ENCODE data around the gene STK32B. TPM values are rescaled to one million over a fixed set of nuclear protein-coding genes. Genes with fewer than 3 reads are reported as not detected.

Gene STK32B
- total RNA-seq, 4 donors from 2014 or later = 0.09 to 3.2 (median 0.38) TPM; not detected in 1

GRCh38 chr4:5257086-5257485 is 205.8 kb downstream of the STK32B start:
- Histone ChIP-seq H3K4me1 (no peaks in the 10 kb centered on the region), H3K4me3 (no peak overlapping the region), H3K27ac (no peak overlapping the region), H3K9me3 (no peaks in the 10 kb centered on the region), H3K36me3 (no peaks in the 10 kb centered on the region), H3K27me3 (no peaks in the 10 kb centered on the region)
- TF ChIP-seq POLR2A (IDR thresholded peaks at IDR 0.05) (no peak), CTCF (IDR thresholded peaks at IDR 0.05) (no peak)
- no peak for DNase-seq
- intact Hi-C loops (cut with DNase I) = no loop called here
- WGBS, 2 donors = 82 to 86% methylated on average over 2 of the region's 2 CpGs

DNA sequence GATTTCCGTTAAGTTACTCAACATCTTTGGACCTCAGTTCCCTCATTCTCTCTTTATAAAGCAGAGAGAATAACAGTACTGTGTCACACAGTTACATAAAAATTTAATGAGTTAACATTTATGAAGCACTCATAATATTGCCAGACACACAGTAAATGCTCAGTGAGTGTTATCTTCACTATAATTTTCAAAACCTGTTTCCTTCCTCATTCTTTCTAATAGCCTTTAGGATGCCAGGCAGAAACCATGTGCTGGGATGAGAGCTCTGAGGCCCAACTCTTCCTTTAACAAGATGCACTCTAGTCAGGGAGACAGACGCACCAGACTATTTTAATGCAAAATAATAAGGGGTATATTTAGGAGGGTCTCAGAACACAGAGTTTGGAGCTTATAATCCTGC is 208.2 kb downstream of the STK32B start:
- TF ChIP-seq POLR2A (IDR thresholded peaks at IDR 0.05) (no peak), CTCF (IDR thresholded peaks at IDR 0.05) (no peak)
- no peaks in the 10 kb centered on the region for H3K36me3 ChIP-seq
- H3K4me3 ChIP-seq = no peak overlapping the region
- intact Hi-C loops (cut with DNase I) = no loop called here
- no peaks in the 10 kb centered on the region for H3K4me1 ChIP-seq
- H3K27me3 ChIP-seq = no peaks in the 10 kb centered on the region
- DNase-seq = no peak
- H3K9me3 ChIP-seq = no peaks in the 10 kb centered on the region
- no peak overlapping the region for H3K27ac ChIP-seq
- WGBS, 2 donors = 50 to 73% methylated on average over 2 of the region's 2 CpGs

DNA sequence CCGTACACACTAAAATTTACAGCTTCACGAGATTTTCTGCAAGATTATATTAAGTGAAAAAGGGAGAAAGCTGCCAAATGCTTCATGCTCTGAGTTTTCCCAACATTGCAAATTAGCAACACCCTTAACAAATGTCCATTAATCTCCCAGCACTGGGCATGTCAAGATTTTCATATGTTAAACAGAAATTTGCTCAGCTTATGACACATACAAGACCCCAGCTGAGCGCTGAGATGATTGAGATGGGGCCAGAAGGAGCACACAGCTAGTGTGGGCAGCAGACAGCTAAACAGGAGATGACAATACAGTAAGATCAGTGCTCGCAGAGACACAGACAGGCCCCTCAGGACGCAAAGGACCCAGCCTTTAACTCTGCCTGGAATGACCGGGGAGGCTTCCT is 208.8 kb downstream of the STK32B start:
- no peaks in the 10 kb centered on the region for H3K36me3 ChIP-seq
- DNase-seq = no peak
- no peak overlapping the region for H3K27ac ChIP-seq
- no peaks in the 10 kb centered on the region for H3K4me1 ChIP-seq
- H3K9me3 ChIP-seq = no peaks in the 10 kb centered on the region
- 88 to 89% methylated on average over 6 of the region's 6 CpGs for WGBS, 2 donors
- H3K4me3 ChIP-seq = no peak overlapping the region
- H3K27me3 ChIP-seq = no peaks in the 10 kb centered on the region
- intact Hi-C loops (cut with DNase I) = no loop called here
- TF ChIP-seq CTCF (IDR thresholded peaks at IDR 0.05) (no peak), POLR2A (IDR thresholded peaks at IDR 0.05) (no peak)

- no peak overlapping the region for H3K27ac ChIP-seq
- H3K36me3 ChIP-seq = no peaks in the 10 kb centered on the region
- no peak for DNase-seq
- H3K9me3 ChIP-seq = no peaks in the 10 kb centered on the region
- no peak overlapping the region for H3K4me3 ChIP-seq
- 77 to 88% methylated on average over 4 of the region's 4 CpGs for WGBS, 2 donors
- no peaks in the 10 kb centered on the region for H3K4me1 ChIP-seq
- intact Hi-C loops (cut with DNase I) = no loop called here
- TF ChIP-seq CTCF (IDR thresholded peaks at IDR 0.05) (no peak), POLR2A (IDR thresholded peaks at IDR 0.05) (no peak)
- no peaks in the 10 kb centered on the region for H3K27me3 ChIP-seq
Observed at GRCh38 chr4:5261866-5262265, 210.6 kb downstream of the STK32B start.

DNA sequence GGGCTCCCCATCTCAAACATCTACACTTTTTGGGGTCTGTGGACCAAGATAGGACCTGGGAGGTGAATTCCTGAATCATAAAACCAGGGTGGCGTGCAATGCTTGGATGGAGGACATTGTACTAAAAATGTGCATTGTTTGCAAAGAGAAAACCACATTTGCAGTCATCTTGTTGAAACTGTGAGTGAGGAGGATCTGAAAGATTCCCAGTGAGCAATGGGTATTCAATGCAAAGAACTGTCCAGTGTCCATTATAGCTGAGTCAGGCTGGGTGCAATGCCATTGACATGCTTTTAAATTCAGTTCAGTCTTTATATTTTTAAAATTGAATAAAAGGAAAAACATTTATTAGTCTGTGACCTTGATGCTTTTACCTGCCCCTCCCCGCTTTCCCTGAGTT is 215.7 kb downstream of the STK32B start:
- WGBS, 2 donors = 77 to 78% methylated on average over 2 of the region's 2 CpGs
- H3K27me3 ChIP-seq = no peaks in the 10 kb centered on the region
- TF ChIP-seq CTCF (IDR thresholded peaks at IDR 0.05) (no peak), POLR2A (IDR thresholded peaks at IDR 0.05) (no peak)
- H3K36me3 ChIP-seq = no peaks in the 10 kb centered on the region
- H3K9me3 ChIP-seq = no peaks in the 10 kb centered on the region
- H3K27ac ChIP-seq = no peak overlapping the region
- no peak overlapping the region for H3K4me3 ChIP-seq
- intact Hi-C loops (cut with DNase I) = no loop called here
- DNase-seq = no peak
- no peaks in the 10 kb centered on the region for H3K4me1 ChIP-seq
